Mammary epithelial cell (primary cell): Measurements from ENCODE around the gene MX1.

Source experiments
- EZH2 ChIP-seq: IDR thresholded peaks from 2 replicates; pipeline ENCODE4 v1.6.1; 2012; ENCODE audit warnings: low read length, inconsistent platforms, borderline replicate concordance
- TF ChIP-seq, protein P1 (sequence below), 2 donors: IDR thresholded peaks in 1 of 2; conservative IDR thresholded peaks in 1 of 2; 2 replicates each; pipeline ENCODE4 v1.5.1; 2011 to 2012; ENCODE audit warnings: inconsistent platforms in 2 of 2, low read length in 2 of 2, mild to moderate bottlenecking in 2 of 2, control low read depth in 1 of 2, low read depth in 1 of 2; ENCODE audit not compliant: insufficient read depth in 1 of 2; ENCODE audit errors: extremely low read depth in 1 of 2

DNA sequence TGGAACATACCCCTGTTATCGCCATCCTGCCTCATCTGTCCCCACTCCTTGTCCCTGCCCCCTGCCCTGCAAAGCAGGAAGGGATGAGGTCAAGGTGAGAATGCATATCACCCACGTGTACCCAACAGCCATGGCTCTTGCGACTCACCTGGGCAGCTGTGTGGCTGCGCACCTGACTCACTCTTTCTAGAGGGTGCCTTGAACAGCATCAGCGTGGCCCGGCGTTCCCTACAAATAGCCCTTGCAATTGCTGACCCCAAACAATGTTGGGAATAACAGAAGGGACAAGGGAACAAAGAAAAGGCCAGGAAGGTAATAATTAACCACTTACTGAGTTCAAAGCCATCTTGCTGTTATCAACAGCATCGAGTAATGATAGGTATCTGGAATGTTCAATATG lies 71.7 kb downstream of the MX1 start:
- TF ChIP-seq, protein P1, sequence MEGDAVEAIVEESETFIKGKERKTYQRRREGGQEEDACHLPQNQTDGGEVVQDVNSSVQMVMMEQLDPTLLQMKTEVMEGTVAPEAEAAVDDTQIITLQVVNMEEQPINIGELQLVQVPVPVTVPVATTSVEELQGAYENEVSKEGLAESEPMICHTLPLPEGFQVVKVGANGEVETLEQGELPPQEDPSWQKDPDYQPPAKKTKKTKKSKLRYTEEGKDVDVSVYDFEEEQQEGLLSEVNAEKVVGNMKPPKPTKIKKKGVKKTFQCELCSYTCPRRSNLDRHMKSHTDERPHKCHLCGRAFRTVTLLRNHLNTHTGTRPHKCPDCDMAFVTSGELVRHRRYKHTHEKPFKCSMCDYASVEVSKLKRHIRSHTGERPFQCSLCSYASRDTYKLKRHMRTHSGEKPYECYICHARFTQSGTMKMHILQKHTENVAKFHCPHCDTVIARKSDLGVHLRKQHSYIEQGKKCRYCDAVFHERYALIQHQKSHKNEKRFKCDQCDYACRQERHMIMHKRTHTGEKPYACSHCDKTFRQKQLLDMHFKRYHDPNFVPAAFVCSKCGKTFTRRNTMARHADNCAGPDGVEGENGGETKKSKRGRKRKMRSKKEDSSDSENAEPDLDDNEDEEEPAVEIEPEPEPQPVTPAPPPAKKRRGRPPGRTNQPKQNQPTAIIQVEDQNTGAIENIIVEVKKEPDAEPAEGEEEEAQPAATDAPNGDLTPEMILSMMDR (conservative IDR thresholded peaks at IDR 0.05 in 1 of 2, IDR thresholded peaks at IDR 0.05 in 1 of 2; ENCODE audit: extremely low read depth in 1 of 2, insufficient read depth in 1 of 2, low read depth in 1 of 2, low read length in 2 of 2), result no peak
- TF ChIP-seq EZH2, result no peak
